Keratinocyte (primary cell): Measurements from ENCODE around the gene SLX4. TPM values are rescaled to one million over a fixed set of nuclear protein-coding genes. Genes with fewer than 3 reads are reported as not detected.

Experiments
- DNase-seq: peaks from one replicate; pipeline ENCODE4 v3.0.0-alpha.2; 2011; ENCODE audit warnings: low read depth, missing footprints, low spot score
- FAIRE-seq: peaks from 2 replicates; lab custom pipeline; 2011; peaks lifted over from hg19 to GRCh38; lab: Jason Lieb, UNC
- H2AFZ ChIP-seq: 2 replicates; pipeline ENCODE4 v1.6.0; 2012; ENCODE audit warnings: low read length, control low read depth, inconsistent platforms; ENCODE audit not compliant: control insufficient read depth
- H3K27ac ChIP-seq: 2 replicates; pipeline ENCODE4 v1.5.1; 2011; ENCODE audit warnings: low read length; ENCODE audit not compliant: control insufficient read depth, insufficient read depth
- H3K27me3 ChIP-seq: 3 replicates; pipeline ENCODE4 v1.6.0; 2011; ENCODE audit warnings: low read length; ENCODE audit not compliant: control insufficient read depth, insufficient read depth; ENCODE audit errors: extremely low read depth
- H3K36me3 ChIP-seq, 2 experiments: 2 replicates in 1 of 2; 3 replicates in 1 of 2; pipeline ENCODE4 v1.5.1; 2011; ENCODE audit warnings: low read length in 2 of 2, mild to moderate bottlenecking in 1 of 2; ENCODE audit not compliant: control insufficient read depth in 2 of 2, insufficient read depth in 2 of 2; ENCODE audit errors: extremely low read depth in 1 of 2
- H3K4me1 ChIP-seq: 3 replicates; pipeline ENCODE4 v1.5.1; 2011; ENCODE audit warnings: low read length; ENCODE audit not compliant: control insufficient read depth, insufficient read depth; ENCODE audit errors: extremely low read depth
- H3K4me2 ChIP-seq: 3 replicates; pipeline ENCODE4 v1.6.0; 2011; ENCODE audit warnings: low read depth, low read length; ENCODE audit not compliant: control insufficient read depth, insufficient read depth; ENCODE audit errors: extremely low read depth
- H3K4me3 ChIP-seq, 3 experiments: fragments of 200-600 bp in 1 of 3; sonication (generic) in 1 of 3; 2 replicates in 2 of 3; 3 replicates in 1 of 3; pipeline ENCODE4 v1.5.1; 2011 to 2016; ENCODE audit warnings: low read length in 3 of 3, mild to moderate bottlenecking in 3 of 3, control low read depth in 2 of 3, inconsistent platforms in 1 of 3, low read depth in 1 of 3, mixed read lengths in 1 of 3, mixed run types in 1 of 3, moderate library complexity in 1 of 3; ENCODE audit not compliant: control insufficient read depth in 2 of 3, insufficient read depth in 2 of 3; ENCODE audit errors: extremely low read depth in 1 of 3
- H3K79me2 ChIP-seq: 2 replicates; pipeline ENCODE4 v1.6.0; 2012; ENCODE audit warnings: low read length; ENCODE audit not compliant: control insufficient read depth, insufficient read depth
- H3K9ac ChIP-seq: 3 replicates; pipeline ENCODE4 v1.6.0; 2011; ENCODE audit warnings: low read length; ENCODE audit not compliant: control insufficient read depth, insufficient read depth; ENCODE audit errors: extremely low read depth
- H3K9me1 ChIP-seq: 3 replicates; pipeline ENCODE4 v1.6.0; 2011; ENCODE audit warnings: low read length; ENCODE audit not compliant: control insufficient read depth, insufficient read depth; ENCODE audit errors: extremely low read depth
- H3K9me3 ChIP-seq: 2 replicates; pipeline ENCODE4 v1.5.1; 2012; ENCODE audit warnings: low read depth, low read length; ENCODE audit not compliant: control insufficient read depth
- H4K20me1 ChIP-seq: 3 replicates; pipeline ENCODE4 v1.6.0; 2011; ENCODE audit warnings: low read length; ENCODE audit not compliant: control insufficient read depth, insufficient read depth; ENCODE audit errors: extremely low read depth
- CTCF ChIP-seq, 3 experiments: IDR thresholded peaks in 1 of 3; conservative IDR thresholded peaks in 1 of 3; optimal IDR thresholded peaks in 1 of 3; 2 replicates in 2 of 3; 3 replicates in 1 of 3; pipeline versions ENCODE3 to v1.5.1; 2011; ENCODE audit warnings: low read length in 3 of 3, mild to moderate bottlenecking in 3 of 3, moderate library complexity in 2 of 3, control low read depth in 1 of 3, inconsistent platforms in 1 of 3; ENCODE audit not compliant: insufficient read depth in 2 of 3; ENCODE audit errors: extremely low read depth in 1 of 3
- EZH2 ChIP-seq: IDR thresholded peaks from one replicate; pipeline ENCODE4 v1.6.1; 2012; ENCODE audit warnings: inconsistent platforms, mild to moderate bottlenecking, low read length, moderate library complexity
- dilution Hi-C: fragments of 300-500 bp; cut with MboI; formaldehyde crosslinking; loops from one replicate; pipeline ENCODE4 v1.7.0; 2020; ENCODE audit warnings: low sequenced_read_pairs; ENCODE audit not compliant: extremely low pct_ligation_motif_present
- polyA plus RNA-seq, 5 experiments: library from polyadenylated mRNA; depleted of rRNA in 3 of 5; stranded (reverse) in 3 of 5; stranded (forward) in 1 of 5; unstranded in 1 of 5; fragments of >200 nt; gene quantifications; 1 replicate in 1 of 5; 2 replicates in 3 of 5; 3 replicates in 1 of 5; pipeline versions ENCODE4 v1.2.1 to v1.2.3, GENCODE V29; 2011 to 2012; ENCODE audit warnings: missing spikeins in 2 of 5, low read depth in 1 of 5, low replicate concordance in 1 of 5

Gene SLX4
- polyA plus RNA-seq, 1 donor (not counting 4 experiments of a cell fraction or from before 2014, with no cell fraction given): 2.0 TPM

GRCh38 chr16:3580251-3580651 lies 31.2 kb downstream of the SLX4 start:
- dilution Hi-C loops: no loop called here

DNA sequence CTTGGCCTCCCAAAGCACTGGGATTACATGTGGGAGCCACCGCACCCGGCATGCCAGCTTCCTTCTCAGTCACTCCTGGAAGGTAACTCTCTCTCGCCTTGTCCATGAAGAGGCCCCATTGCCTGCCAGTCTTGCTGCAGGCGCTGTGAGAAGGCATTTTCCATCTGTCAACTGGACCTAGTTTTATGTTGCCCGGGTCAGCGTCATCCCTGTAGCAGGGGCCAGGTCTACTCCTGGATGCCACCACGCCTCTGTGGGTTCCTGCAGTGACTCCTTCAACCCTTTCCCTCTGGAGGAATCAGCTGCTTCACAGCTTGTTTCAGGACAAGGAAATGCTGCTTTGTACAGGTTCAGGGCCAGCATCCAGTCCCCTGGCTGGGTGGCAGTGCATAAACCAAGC lies 31.6 kb downstream of the SLX4 start:
- Histone ChIP-seq H3K4me2 (no peak overlapping the region), H3K79me2 (no peaks in the 10 kb centered on the region), H3K27ac (no peak overlapping the region), H3K4me1 (peaks cover 11% of the 10 kb centered on the region), H2AFZ (no peak overlapping the region), H3K36me3 (peaks cover 0 to 5% of the 10 kb centered on the region in 2 experiments), H3K9me1 (no peaks in the 10 kb centered on the region), H4K20me1 (no peaks in the 10 kb centered on the region), H3K9ac (no peak overlapping the region), H3K4me3 (no peak overlapping the region), H3K27me3 (no peaks in the 10 kb centered on the region), H3K9me3 (no peaks in the 10 kb centered on the region)
- dilution Hi-C loops: no loop called here
- FAIRE-seq: no peak
- DNase-seq: no peak
- TF ChIP-seq EZH2 (no peak), CTCF (optimal IDR thresholded peaks at IDR 0.05 in 1 of 3, IDR thresholded peaks at IDR 0.05 in 1 of 3, conservative IDR thresholded peaks at IDR 0.05 in 1 of 3; ENCODE audit: extremely low read depth in 1 of 3, insufficient read depth in 2 of 3, low read length in 3 of 3) (no peak)

More at GRCh38 chr16:3580251-3580651, 31.2 kb downstream of the SLX4 start:
- peaks cover 11% of the 10 kb centered on the region for H3K4me1 ChIP-seq
- FAIRE-seq (no peak), DNase-seq (peak; percentile 1)
- H3K27me3 ChIP-seq: no peaks in the 10 kb centered on the region
- no peak overlapping the region for H3K27ac ChIP-seq
- H2AFZ ChIP-seq: no peak overlapping the region
- H3K9me1 ChIP-seq: no peaks in the 10 kb centered on the region
- H3K4me3 ChIP-seq: no peak overlapping the region
- no peak overlapping the region for H3K4me2 ChIP-seq
- H3K79me2 ChIP-seq: no peaks in the 10 kb centered on the region
- no peaks in the 10 kb centered on the region for H4K20me1 ChIP-seq
- TF ChIP-seq CTCF (optimal IDR thresholded peaks at IDR 0.05 in 1 of 3, IDR thresholded peaks at IDR 0.05 in 1 of 3, conservative IDR thresholded peaks at IDR 0.05 in 1 of 3; ENCODE audit: extremely low read depth in 1 of 3, insufficient read depth in 2 of 3, low read length in 3 of 3): no peak
- peaks cover 0 to 5% of the 10 kb centered on the region in 2 experiments for H3K36me3 ChIP-seq
- H3K9me3 ChIP-seq: no peaks in the 10 kb centered on the region
- no peak overlapping the region for H3K9ac ChIP-seq
